Measurements from ENCODE around the gene PROKR2. TPM values are rescaled to one million over a fixed set of nuclear protein-coding genes. Genes with fewer than 3 reads are reported as not detected.

Gene PROKR2
- total RNA-seq, 1 donor from 2014 or later = not detected

DNA sequence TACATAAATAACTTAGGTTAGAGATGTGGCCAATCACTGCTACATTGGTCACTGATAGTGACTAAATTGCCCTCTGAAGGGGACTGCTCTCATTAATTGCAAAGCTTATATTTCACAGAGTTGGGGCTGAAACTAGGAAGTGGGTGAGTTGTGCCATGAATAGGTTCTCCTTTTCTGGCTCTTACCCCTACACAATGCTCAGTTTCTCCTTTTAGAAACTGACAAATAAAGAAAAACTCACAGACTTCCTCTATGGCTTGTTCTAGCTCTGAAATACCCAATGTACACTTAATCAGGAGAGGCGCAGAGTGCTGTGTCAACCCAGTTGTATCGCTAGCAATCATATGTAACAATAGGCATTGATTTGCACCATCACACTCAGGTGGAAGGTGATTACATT is 41.2 kb upstream of the PROKR2 start:
- TF ChIP-seq, protein P1, sequence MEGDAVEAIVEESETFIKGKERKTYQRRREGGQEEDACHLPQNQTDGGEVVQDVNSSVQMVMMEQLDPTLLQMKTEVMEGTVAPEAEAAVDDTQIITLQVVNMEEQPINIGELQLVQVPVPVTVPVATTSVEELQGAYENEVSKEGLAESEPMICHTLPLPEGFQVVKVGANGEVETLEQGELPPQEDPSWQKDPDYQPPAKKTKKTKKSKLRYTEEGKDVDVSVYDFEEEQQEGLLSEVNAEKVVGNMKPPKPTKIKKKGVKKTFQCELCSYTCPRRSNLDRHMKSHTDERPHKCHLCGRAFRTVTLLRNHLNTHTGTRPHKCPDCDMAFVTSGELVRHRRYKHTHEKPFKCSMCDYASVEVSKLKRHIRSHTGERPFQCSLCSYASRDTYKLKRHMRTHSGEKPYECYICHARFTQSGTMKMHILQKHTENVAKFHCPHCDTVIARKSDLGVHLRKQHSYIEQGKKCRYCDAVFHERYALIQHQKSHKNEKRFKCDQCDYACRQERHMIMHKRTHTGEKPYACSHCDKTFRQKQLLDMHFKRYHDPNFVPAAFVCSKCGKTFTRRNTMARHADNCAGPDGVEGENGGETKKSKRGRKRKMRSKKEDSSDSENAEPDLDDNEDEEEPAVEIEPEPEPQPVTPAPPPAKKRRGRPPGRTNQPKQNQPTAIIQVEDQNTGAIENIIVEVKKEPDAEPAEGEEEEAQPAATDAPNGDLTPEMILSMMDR (IDR thresholded peaks at IDR 0.05; ENCODE audit: insufficient read depth, low read length, poor library complexity, severe bottlenecking) = no peak
- H3K36me3 ChIP-seq (ENCODE audit: control insufficient read depth, insufficient read depth, low read length) = no peaks in the 10 kb centered on the region
- no peak for DNase-seq (ENCODE audit: low read depth)
- H3K27me3 ChIP-seq (ENCODE audit: control insufficient read depth, insufficient read depth, low read length) = no peaks in the 10 kb centered on the region
- H3K4me3 ChIP-seq (ENCODE audit: low read depth, low read length) = no peak overlapping the region

DNA sequence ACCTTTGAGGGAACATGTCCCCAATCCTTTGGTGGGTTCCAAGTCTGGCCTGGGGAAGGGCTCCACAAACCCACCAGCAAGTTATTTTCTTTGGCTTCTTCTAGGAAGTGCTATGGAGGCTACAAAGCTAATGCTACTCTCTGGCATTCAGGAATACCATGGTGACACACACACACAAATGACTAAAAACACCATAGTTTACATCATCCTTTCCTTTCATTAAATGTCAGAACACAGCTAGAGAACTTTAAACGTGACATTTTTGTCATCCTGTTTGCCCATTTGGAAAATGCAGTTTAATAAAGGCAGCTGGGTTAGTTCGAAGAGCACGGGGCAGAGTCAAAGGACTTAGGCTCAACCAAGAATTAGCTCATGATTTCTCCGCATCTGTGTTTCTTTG is 40.2 kb upstream of the PROKR2 start:
- TF ChIP-seq, protein P1 (IDR thresholded peaks at IDR 0.05; ENCODE audit: insufficient read depth, low read length, poor library complexity, severe bottlenecking) = no peak
- Histone ChIP-seq H3K27me3 (ENCODE audit: control insufficient read depth, insufficient read depth, low read length) (no peaks in the 10 kb centered on the region), H3K36me3 (ENCODE audit: control insufficient read depth, insufficient read depth, low read length) (no peaks in the 10 kb centered on the region), H3K4me3 (ENCODE audit: low read depth, low read length) (no peak overlapping the region)
- DNase-seq (ENCODE audit: low read depth) = no peak

DNA sequence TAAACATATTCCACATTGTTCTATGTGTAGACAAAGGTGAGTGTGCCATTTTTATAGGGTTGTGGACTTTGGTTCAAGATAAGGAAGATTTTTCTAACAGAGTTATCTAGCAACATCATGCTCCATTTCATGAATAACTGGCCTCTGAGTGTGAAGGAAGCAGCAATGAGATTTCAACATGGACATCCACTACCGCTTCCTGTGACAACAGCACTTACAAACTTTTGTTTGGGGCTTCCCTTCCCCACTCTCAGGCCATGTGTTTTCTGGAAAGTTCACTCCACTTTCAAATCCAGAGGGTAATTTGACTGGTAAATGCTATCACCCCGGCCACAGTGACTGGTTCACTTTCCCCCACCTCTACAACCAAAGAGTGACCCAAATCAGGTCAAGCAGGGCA is 38.1 kb upstream of the PROKR2 start:
- no peak for DNase-seq (ENCODE audit: low read depth)
- Histone ChIP-seq H3K36me3 (ENCODE audit: control insufficient read depth, insufficient read depth, low read length) (no peaks in the 10 kb centered on the region), H3K4me3 (ENCODE audit: low read depth, low read length) (no peak overlapping the region), H3K27me3 (ENCODE audit: control insufficient read depth, insufficient read depth, low read length) (no peaks in the 10 kb centered on the region)
- TF ChIP-seq, protein P1 (IDR thresholded peaks at IDR 0.05; ENCODE audit: insufficient read depth, low read length, poor library complexity, severe bottlenecking) = no peak

DNA sequence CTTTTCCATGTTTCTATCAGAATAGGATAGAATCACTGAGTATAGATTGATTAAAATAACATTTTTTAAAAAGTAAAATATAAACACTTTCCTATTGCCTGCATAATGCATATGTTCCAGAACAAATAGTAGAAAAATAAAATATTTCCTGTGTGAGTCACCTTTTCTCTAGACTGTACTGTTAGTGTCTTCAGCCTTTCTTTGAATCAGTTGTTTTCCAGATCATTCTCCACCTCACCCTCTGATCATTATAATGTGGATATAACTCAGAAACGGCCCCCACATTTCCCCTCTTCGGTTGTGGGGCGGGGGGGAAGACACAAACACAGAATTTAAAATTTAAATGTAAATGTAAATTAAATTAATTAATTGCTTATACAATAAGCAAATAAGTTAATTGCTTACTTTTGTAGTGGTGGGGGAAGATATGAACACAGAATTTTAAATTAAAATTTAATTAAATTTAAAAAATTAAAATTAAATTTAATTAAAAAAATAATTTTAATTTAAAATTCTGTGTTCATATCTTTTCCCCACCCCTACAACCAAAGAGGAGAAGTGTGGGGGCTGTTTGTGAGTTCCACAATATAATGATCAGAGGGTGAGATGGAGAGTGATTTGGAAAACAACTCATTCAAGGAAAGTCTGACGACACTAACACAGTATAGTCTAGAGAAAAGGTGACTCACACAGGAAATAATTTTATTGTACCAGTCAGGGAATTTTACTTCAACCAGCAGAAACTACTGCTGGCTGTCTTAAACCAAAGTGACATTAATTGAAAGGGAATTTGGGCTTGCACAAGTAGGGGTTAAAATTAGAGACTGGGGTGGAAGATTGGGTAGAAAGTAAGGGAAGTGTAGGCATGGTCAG is 37.1 kb upstream of the PROKR2 start:
- Histone ChIP-seq H3K27me3 (ENCODE audit: control insufficient read depth, insufficient read depth, low read length) (no peaks in the 10 kb centered on the region), H3K36me3 (ENCODE audit: control insufficient read depth, insufficient read depth, low read length) (no peaks in the 10 kb centered on the region), H3K4me3 (ENCODE audit: low read depth, low read length) (no peak overlapping the region)
- TF ChIP-seq, protein P1 (IDR thresholded peaks at IDR 0.05; ENCODE audit: insufficient read depth, low read length, poor library complexity, severe bottlenecking) = no peak
- DNase-seq (ENCODE audit: low read depth) = peak; percentile 32

DNA sequence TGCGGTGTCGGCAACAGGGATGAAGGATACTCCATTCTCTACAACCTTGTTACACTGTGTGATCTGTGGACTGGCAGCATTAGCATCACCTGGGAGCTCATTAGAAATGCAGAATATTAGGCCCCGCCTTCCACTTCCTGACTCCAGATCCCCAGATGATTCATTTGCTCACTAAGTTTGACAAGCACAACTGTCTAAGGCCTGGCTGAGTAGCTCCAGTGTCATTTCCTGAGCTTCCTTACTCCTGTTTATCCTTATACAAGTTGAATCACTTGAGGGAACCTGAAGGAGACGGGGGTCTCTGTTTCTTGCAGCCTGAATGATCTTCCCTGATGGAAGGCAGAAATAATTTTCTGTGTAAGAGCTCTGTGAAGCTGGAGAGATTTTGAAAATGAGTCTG is 32.7 kb upstream of the PROKR2 start:
- no peaks in the 10 kb centered on the region for H3K27me3 ChIP-seq (ENCODE audit: control insufficient read depth, insufficient read depth, low read length)
- TF ChIP-seq, protein P1 (IDR thresholded peaks at IDR 0.05; ENCODE audit: insufficient read depth, low read length, poor library complexity, severe bottlenecking) = no peak
- H3K4me3 ChIP-seq (ENCODE audit: low read depth, low read length) = no peak overlapping the region
- no peak for DNase-seq (ENCODE audit: low read depth)
- H3K36me3 ChIP-seq (ENCODE audit: control insufficient read depth, insufficient read depth, low read length) = no peaks in the 10 kb centered on the region

DNA sequence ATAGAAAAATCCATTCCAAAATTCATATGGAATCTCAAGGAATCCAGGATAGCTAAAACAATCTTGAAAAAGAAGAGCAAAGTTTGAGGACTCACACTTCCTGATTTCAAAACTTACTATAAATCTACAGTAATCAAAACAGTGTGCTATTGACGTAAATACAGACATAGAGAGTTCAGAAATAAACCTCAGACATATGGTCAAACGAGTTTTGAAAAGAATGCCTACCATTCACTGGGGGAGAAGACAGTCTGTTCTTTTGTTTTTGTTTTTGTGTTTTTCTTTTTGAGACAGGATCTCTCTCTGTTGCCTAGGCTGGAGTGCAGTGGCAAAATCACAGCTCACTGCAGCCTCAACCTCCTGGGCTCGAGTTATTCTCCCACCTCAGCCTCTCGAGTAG is 25.3 kb upstream of the PROKR2 start:
- no peaks in the 10 kb centered on the region for H3K36me3 ChIP-seq (ENCODE audit: control insufficient read depth, insufficient read depth, low read length)
- H3K4me3 ChIP-seq (ENCODE audit: low read depth, low read length) = no peak overlapping the region
- H3K27me3 ChIP-seq (ENCODE audit: control insufficient read depth, insufficient read depth, low read length) = no peaks in the 10 kb centered on the region
- DNase-seq (ENCODE audit: low read depth) = no peak
- TF ChIP-seq, protein P1 (IDR thresholded peaks at IDR 0.05; ENCODE audit: insufficient read depth, low read length, poor library complexity, severe bottlenecking) = no peak
